Activated CD4-positive, alpha-beta memory T cell treated with anti-CD3 and anti-CD28 coated beads, Interleukin-2, amount 10 ng/mL, durations not matched to agents 7 days and 5 days (primary cell): ENCODE measurements around the gene PSMD2. TPM values are rescaled to one million over a fixed set of nuclear protein-coding genes. Genes with fewer than 3 reads are reported as not detected.
"Not testable (repeated sequence)": the region's sequence is repeated elsewhere in the genome, so short reads cannot be mapped to it uniquely, and the experiment has no call there.

ENCODE experiments used
- CTCF ChIA-PET: fragments of 350-600 bp; sonication (Branson Sonifier 250); formaldehyde crosslinking; loops from one replicate; lab custom pipeline; 2021; ENCODE audit warnings: antibody characterized with exemption, inconsistent platforms; lab: Charles Lee
- POLR2A ChIA-PET: fragments of 350-600 bp; sonication (Branson Sonifier 250); formaldehyde crosslinking; loops from one replicate; lab custom pipeline; 2021; ENCODE audit warnings: antibody characterized with exemption; lab: Charles Lee
- DNase-seq: peaks from one replicate; pipeline ENCODE4 v3.0.0-alpha.2; 2020
- H3K27ac Mint-ChIP-seq: one replicate; pipeline ENCODE4 v1.8.0; 2021; ENCODE audit warnings: mild to moderate bottlenecking, mixed read lengths
- H3K27me3 Mint-ChIP-seq: one replicate; pipeline ENCODE4 v1.8.0; 2021; ENCODE audit warnings: mixed read lengths
- H3K36me3 Mint-ChIP-seq: one replicate; pipeline ENCODE4 v1.8.0; 2021; ENCODE audit warnings: low read depth, mixed read lengths
- H3K4me1 Mint-ChIP-seq: one replicate; pipeline ENCODE4 v1.8.0; 2021; ENCODE audit warnings: mixed read lengths
- H3K4me3 Mint-ChIP-seq: one replicate; pipeline ENCODE4 v1.8.0; 2021; ENCODE audit warnings: mild to moderate bottlenecking, mixed read lengths
- H3K9me3 Mint-ChIP-seq: one replicate; pipeline ENCODE4 v1.8.0; 2021; ENCODE audit warnings: mixed read lengths
- total RNA-seq, 2 experiments: library from RNA; stranded (reverse); gene quantifications; one replicate each; pipeline ENCODE4 v1.2.3, GENCODE V29; 2021

The PSMD2 gene
- total RNA-seq, 2 experiments from 2014 or later, result 177 TPM

- ChIA-PET CTCF (interaction anchor here (1.1 to 1.7 kb wide), 2 partner anchors 13 to 34 kb away, joined by 3 to 4 read pairs; no protein-coding TSS in a partner anchor), POLR2A (interaction anchor here (0.7 to 2.5 kb wide), 2 partner anchors 9 to 24 kb away, joined by 4 to 13 read pairs; partner anchors contain the start of genes CLCN2 and POLR2H)
Observed at GRCh38 chr3:184337399-184337714, 38.3 kb downstream of the PSMD2 start, which contains the start of gene FAM131A. FAM131A (plus strand) TSS chr3:184337600; CDS start chr3:184337631, 31 bp downstream.

DNA sequence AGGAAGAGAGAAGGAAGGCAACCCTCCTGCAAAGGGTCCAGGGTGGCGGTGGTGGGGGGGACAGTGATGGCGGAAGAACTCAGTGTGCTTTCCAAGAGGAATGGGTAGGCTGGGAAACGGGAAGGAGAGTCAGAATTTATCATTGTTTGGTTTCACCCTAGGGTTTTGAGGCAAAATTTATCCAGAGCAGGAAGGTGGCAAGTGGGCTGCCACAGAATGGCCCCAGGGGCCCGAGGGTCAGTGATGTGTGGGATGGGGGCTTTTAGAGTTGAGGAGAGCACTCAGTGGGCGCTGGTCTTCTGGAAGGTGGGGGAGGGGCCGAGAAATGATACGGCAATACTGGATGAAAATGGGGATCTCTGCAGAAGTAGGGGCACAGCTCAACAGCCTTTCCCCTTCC, 38.9 kb downstream of the PSMD2 start:
- Mint-ChIP-seq H3K4me3 (no peak overlapping the region), H3K9me3 (no peaks in the 10 kb centered on the region), H3K27ac (no peak overlapping the region), H3K36me3 (peaks cover 21% of the 10 kb centered on the region), H3K27me3 (no peaks in the 10 kb centered on the region), H3K4me1 (peaks cover 50% of the 10 kb centered on the region)
- DNase-seq, result no peak
- POLR2A ChIA-PET, result interaction anchor here (0.5 to 2.5 kb wide), 3 partner anchors 10 to 24 kb away, joined by 3 to 13 read pairs (median 3); partner anchors contain the start of genes CLCN2 and POLR2H
- CTCF ChIA-PET, result interaction anchor here (0.6 to 1.7 kb wide), 3 partner anchors 16 to 118 kb away, joined by 3 to 4 read pairs (median 3); no protein-coding TSS in a partner anchor

More at GRCh38 chr3:184337399-184337714, 38.3 kb downstream of the PSMD2 start, which contains the start of gene FAM131A:
- Mint-ChIP-seq H3K27me3 (no peaks in the 10 kb centered on the region), H3K9me3 (no peaks in the 10 kb centered on the region), H3K4me3 (peak within 1 kb of the TSS; percentile 78), H3K27ac (peak within 1 kb of the TSS; percentile 57), H3K4me1 (peaks cover 56% of the 10 kb centered on the region), H3K36me3 (peaks cover 27% of the 10 kb centered on the region)
- no peak for DNase-seq

- Mint-ChIP-seq H3K4me1 (peaks cover 44% of the 10 kb centered on the region), H3K36me3 (peaks cover 16% of the 10 kb centered on the region), H3K9me3 (no peaks in the 10 kb centered on the region), H3K27me3 (no peaks in the 10 kb centered on the region), H3K27ac (no peak overlapping the region), H3K4me3 (peak overlapping the region; percentile 11)
- CTCF ChIA-PET, result interaction anchor here (1.2 kb wide), 1 partner anchor 15 kb away, joined by 3 read pairs; no protein-coding TSS in a partner anchor
- POLR2A ChIA-PET, result interaction anchor here (1.1 to 2.5 kb wide), 2 partner anchors 11 to 23 kb away, joined by 3 to 13 read pairs; partner anchors contain the start of genes CLCN2 and POLR2H
- no peak for DNase-seq
Observed at GRCh38 chr3:184338511-184338945, 39.5 kb downstream of the PSMD2 start.

DNA sequence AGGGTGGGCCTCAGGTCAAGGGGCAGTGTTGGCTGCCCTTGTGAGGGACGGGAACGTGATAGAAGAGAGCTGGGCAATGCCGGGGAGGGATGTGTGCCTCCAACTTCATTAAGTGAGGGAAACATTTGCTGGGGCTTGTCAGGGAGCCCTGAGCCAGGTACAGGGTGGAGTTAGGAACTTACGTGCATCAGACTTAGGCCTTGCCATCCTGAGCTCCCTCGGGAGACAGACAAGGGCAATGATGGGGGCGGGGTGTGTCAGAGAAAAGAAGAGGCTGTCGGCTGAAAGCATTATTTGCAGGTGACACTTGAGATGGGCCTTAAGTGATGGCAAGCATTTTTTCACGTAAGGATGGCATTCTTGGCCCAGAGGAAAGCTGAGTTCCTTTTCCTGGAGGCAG, 40.0 kb downstream of the PSMD2 start:
- POLR2A ChIA-PET, result interaction anchor here (1.1 kb wide), 1 partner anchor 12 kb away, joined by 3 read pairs; no protein-coding TSS in a partner anchor
- H3K4me3 Mint-ChIP-seq, result no peak overlapping the region
- no peaks in the 10 kb centered on the region for H3K27me3 Mint-ChIP-seq

GRCh38 chr3:184339451-184340135, 40.6 kb downstream of the PSMD2 start:
- H3K9me3 Mint-ChIP-seq, H3K36me3 Mint-ChIP-seq, POLR2A ChIA-PET, DNase-seq, CTCF ChIA-PET, H3K4me3 Mint-ChIP-seq, H3K27ac Mint-ChIP-seq, H3K27me3 Mint-ChIP-seq: not testable (repeated sequence)
- H3K4me1 Mint-ChIP-seq, result peaks cover 34% of the 10 kb centered on the region

More for the DNA sequence above, 40.0 kb downstream of the PSMD2 start:
- H3K36me3 Mint-ChIP-seq, result peaks cover 11% of the 10 kb centered on the region
- no peak overlapping the region for H3K27ac Mint-ChIP-seq
- CTCF ChIA-PET, result interaction anchor here (1.2 kb wide), 1 partner anchor 15 kb away, joined by 3 read pairs; no protein-coding TSS in a partner anchor
- DNase-seq, result no peak
- H3K9me3 Mint-ChIP-seq, result no peaks in the 10 kb centered on the region
- peaks cover 39% of the 10 kb centered on the region for H3K4me1 Mint-ChIP-seq

DNA sequence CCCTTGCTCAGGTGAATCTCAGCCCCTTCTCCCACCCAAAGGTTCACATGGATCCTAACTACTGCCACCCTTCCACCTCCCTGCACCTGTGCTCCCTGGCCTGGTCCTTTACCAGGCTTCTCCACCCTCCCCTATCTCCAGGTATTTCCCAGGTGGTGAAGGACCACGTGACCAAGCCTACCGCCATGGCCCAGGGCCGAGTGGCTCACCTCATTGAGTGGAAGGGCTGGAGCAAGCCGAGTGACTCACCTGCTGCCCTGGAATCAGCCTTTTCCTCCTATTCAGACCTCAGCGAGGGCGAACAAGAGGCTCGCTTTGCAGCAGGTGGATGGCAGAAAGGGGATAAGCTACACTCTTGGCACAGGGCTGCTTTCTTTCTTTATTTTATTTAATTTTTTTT, 42.9 kb downstream of the PSMD2 start:
- Mint-ChIP-seq H3K27me3 (no peaks in the 10 kb centered on the region), H3K36me3 (peaks cover 2% of the 10 kb centered on the region), H3K4me3 (no peak overlapping the region), H3K9me3 (no peaks in the 10 kb centered on the region), H3K4me1 (peaks cover 19% of the 10 kb centered on the region), H3K27ac (no peak overlapping the region)
- ChIA-PET POLR2A (interaction anchor here (0.6 kb wide), 1 partner anchor 76 kb away, joined by 4 read pairs; no protein-coding TSS in a partner anchor), CTCF (interaction anchor here (1.1 kb wide), 1 partner anchor 12 kb away, joined by 4 read pairs; no protein-coding TSS in a partner anchor)
- DNase-seq, result no peak

DNA sequence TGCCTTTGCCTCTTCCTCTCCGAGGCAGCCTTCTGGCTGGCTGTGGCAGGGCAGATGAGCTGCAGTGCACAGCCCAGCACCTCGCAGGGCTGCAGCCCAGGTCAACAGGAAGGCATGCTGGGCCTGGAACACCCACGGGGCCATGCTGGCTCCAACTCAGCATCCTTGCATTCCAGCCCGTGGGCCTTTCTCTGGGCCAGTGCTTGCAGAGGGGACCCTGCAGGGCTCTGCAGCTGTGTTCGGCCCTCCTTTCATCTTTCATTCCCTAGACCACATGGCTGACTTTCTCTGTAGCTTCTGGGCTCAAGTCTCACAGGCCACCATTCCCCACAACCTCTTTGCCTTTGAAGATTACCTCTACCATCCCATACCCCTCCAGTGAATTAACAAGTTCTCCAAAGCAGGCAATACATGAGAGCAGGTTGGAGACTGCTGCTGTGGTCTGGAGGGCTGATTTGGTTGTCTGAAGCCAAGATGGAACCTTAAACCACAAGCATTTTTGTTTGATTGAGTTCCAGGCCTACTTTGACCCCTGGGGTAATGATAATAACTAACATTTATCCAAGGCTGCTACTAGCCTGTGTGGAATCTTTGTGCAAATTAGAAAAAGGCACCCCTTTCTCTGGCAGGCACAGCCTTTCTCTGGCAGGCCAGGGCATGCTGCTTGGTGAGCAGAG, 44.3 kb downstream of the PSMD2 start:
- H3K4me3 Mint-ChIP-seq, result no peak overlapping the region
- DNase-seq, result no peak
- ChIA-PET POLR2A (no interaction called here), CTCF (no interaction called here)
- no peaks in the 10 kb centered on the region for H3K27me3 Mint-ChIP-seq
- no peaks in the 10 kb centered on the region for H3K9me3 Mint-ChIP-seq
- H3K27ac Mint-ChIP-seq, result no peak overlapping the region
- H3K36me3 Mint-ChIP-seq, result peaks cover 2% of the 10 kb centered on the region
- peaks cover 21% of the 10 kb centered on the region for H3K4me1 Mint-ChIP-seq

GRCh38 chr3:184344579-184345316, 45.7 kb downstream of the PSMD2 start:
- Mint-ChIP-seq H3K4me3 (no peak overlapping the region), H3K36me3 (peaks cover 2% of the 10 kb centered on the region), H3K4me1 (peaks cover 18% of the 10 kb centered on the region), H3K27me3 (no peaks in the 10 kb centered on the region), H3K9me3 (no peaks in the 10 kb centered on the region), H3K27ac (no peak overlapping the region)
- no peak for DNase-seq
- ChIA-PET CTCF (interaction anchor here (0.7 kb wide), 2 partner anchors 27 to 198 kb away, joined by 3 to 4 read pairs; no protein-coding TSS in a partner anchor), POLR2A (interaction anchor here (1.1 kb wide), 1 partner anchor 17 kb away, joined by 3 read pairs; the partner anchor contains the start of genes CLCN2 and POLR2H)

- Mint-ChIP-seq H3K27ac (no peak overlapping the region), H3K9me3 (no peaks in the 10 kb centered on the region), H3K4me3 (no peak overlapping the region), H3K36me3 (peaks cover 2% of the 10 kb centered on the region), H3K4me1 (peaks cover 17% of the 10 kb centered on the region), H3K27me3 (no peaks in the 10 kb centered on the region)
- ChIA-PET CTCF (interaction anchor here (0.7 to 0.8 kb wide), 2 partner anchors 9 to 197 kb away, joined by 3 to 4 read pairs; no protein-coding TSS in a partner anchor), POLR2A (interaction anchor here (1.1 kb wide), 1 partner anchor 16 kb away, joined by 3 read pairs; the partner anchor contains the start of genes CLCN2 and POLR2H)
- no peak for DNase-seq
Observed at GRCh38 chr3:184345317-184346144, 46.5 kb downstream of the PSMD2 start.

DNA sequence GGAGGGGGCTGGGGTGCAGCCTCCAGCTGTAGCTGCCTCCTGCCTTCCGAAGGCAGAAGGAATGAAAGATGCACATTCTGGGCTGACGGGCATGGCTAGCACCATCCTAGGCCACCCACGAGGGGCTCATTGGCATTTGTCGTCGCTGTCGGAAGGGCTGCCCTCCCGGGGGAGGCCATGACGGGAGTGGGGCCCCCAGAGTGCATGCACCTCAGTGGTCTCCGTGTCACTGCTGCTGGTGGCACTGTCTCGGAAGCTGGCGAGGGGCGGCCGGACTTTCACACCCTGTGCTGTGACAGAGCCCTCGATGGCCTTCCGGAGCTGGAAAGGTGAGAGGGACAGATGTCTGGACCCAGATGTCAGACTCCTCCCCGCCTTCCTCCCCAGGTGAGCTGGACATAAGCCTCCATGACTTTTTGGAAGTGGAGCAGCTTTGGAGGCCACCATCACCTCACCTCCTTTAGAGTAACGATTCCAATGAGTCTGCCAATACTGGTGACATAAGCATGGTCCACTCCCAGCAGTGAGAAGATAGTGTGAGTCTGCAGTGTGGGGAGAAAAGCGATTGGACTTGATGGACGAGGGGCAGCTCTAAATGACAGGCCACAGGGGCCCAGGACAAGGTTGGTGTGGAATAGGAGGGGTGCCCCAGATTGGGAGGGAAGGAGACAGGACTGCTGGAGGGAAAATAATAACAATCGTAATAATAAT, 47.6 kb downstream of the PSMD2 start:
- no peak overlapping the region for H3K27ac Mint-ChIP-seq
- H3K4me3 Mint-ChIP-seq, result no peak overlapping the region
- no peak for DNase-seq
- H3K4me1 Mint-ChIP-seq, result peaks cover 9% of the 10 kb centered on the region
- H3K27me3 Mint-ChIP-seq, result no peaks in the 10 kb centered on the region
- ChIA-PET CTCF (interaction anchor here (0.9 kb wide), 1 partner anchor 17 kb away, joined by 3 read pairs; no protein-coding TSS in a partner anchor), POLR2A (interaction anchor here (2.4 kb wide), 1 partner anchor 15 kb away, joined by 10 read pairs; the partner anchor contains the start of genes CLCN2 and POLR2H)
- H3K9me3 Mint-ChIP-seq, result no peaks in the 10 kb centered on the region
- peaks cover 2% of the 10 kb centered on the region for H3K36me3 Mint-ChIP-seq
